Activated T-cell treated with anti-CD3 and anti-CD28 coated beads, Interleukin-2, amount 50 U/mL, for 24 hours (primary cell): ENCODE results near the gene PRPF31.
A peak's percentile ranks its signal among the peaks of the same experiment; 100 is the strongest.
"Not testable (repeated sequence)": the region's sequence is repeated elsewhere in the genome, so short reads cannot be mapped to it uniquely, and the experiment has no call there.

Experiments used
- DNase-seq: peaks from one replicate; pipeline ENCODE4 v3.0.0-alpha.2; 2020
- H3K27ac Mint-ChIP-seq: 2 replicates; pipeline ENCODE4 v1.8.0; 2020; ENCODE audit warnings: mild to moderate bottlenecking, mixed read lengths
- H3K27me3 Mint-ChIP-seq: 2 replicates; pipeline ENCODE4 v1.8.0; 2020; ENCODE audit warnings: mixed read lengths
- H3K36me3 Mint-ChIP-seq: 2 replicates; pipeline ENCODE4 v1.8.0; 2020; ENCODE audit warnings: low read depth, mixed read lengths
- H3K4me1 Mint-ChIP-seq: 2 replicates; pipeline ENCODE4 v1.8.0; 2020; ENCODE audit warnings: low read depth, mixed read lengths
- H3K4me3 Mint-ChIP-seq: 2 replicates; pipeline ENCODE4 v1.8.0; 2020; ENCODE audit warnings: mild to moderate bottlenecking, moderate library complexity, mixed read lengths
- H3K9me3 Mint-ChIP-seq: 2 replicates; pipeline ENCODE4 v1.8.0; 2020; ENCODE audit warnings: mixed read lengths

PRPF31 gene

GRCh38 chr19:54115109-54116063 is at the start of gene PRPF31, which contains the start of gene TFPT:
Gene PRPF31, plus strand, starts transcription at chr19:54115754. Its CDS starts 2,525 bp downstream, at chr19:54118279.
Gene TFPT, minus strand, starts transcription at chr19:54115657. Its CDS starts 388 bp downstream, at chr19:54115269.
- H3K36me3 Mint-ChIP-seq = peaks cover 85% of the 10 kb centered on the region
- peak within 1 kb of the TSS; percentile 91 for H3K4me3 Mint-ChIP-seq
- H3K4me1 Mint-ChIP-seq = peaks cover 33% of the 10 kb centered on the region
- DNase-seq = peak; percentile 96
- H3K27me3 Mint-ChIP-seq = no peaks in the 10 kb centered on the region
- peak within 1 kb of the TSS; percentile 99 for H3K27ac Mint-ChIP-seq
- H3K9me3 Mint-ChIP-seq = no peaks in the 10 kb centered on the region

DNA sequence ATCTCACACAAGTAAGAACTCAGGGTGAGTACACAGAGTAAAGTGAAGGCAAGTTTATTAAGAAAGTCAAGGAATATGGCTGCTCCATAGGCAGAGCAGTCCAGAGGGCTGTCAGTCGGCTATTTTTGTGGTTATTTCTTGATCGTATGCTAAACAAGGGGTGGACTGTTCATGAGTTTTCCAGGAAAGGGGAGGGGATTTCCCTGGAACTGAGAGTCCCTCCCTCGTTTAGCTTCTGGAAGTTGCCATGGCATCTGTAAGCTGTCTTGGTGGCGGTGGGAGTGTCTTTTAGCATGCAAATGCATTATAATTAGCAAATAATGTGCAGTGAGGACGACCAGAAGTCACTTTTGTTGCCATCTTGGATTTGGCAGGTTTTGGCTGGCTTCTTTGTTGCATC is 46.1 kb upstream of the PRPF31 start:
- DNase-seq = no peak
- Mint-ChIP-seq H3K4me1 (no peaks in the 10 kb centered on the region), H3K27ac (no peak overlapping the region), H3K4me3 (no peak overlapping the region), H3K27me3 (peaks cover 16% of the 10 kb centered on the region), H3K36me3 (no peaks in the 10 kb centered on the region), H3K9me3 (no peaks in the 10 kb centered on the region)

GRCh38 chr19:54073829-54074228 is 41.7 kb upstream of the PRPF31 start:
- Mint-ChIP-seq H3K27ac (no peak overlapping the region), H3K9me3 (no peaks in the 10 kb centered on the region), H3K4me1 (no peaks in the 10 kb centered on the region), H3K36me3 (no peaks in the 10 kb centered on the region), H3K4me3 (no peak overlapping the region), H3K27me3 (peaks cover 5% of the 10 kb centered on the region)
- no peak for DNase-seq

GRCh38 chr19:54074851-54075250 is 40.7 kb upstream of the PRPF31 start:
- no peak for DNase-seq
- Mint-ChIP-seq H3K4me3 (no peak overlapping the region), H3K4me1 (no peaks in the 10 kb centered on the region), H3K27ac (no peak overlapping the region), H3K27me3 (no peaks in the 10 kb centered on the region), H3K36me3 (no peaks in the 10 kb centered on the region), H3K9me3 (no peaks in the 10 kb centered on the region)

DNA sequence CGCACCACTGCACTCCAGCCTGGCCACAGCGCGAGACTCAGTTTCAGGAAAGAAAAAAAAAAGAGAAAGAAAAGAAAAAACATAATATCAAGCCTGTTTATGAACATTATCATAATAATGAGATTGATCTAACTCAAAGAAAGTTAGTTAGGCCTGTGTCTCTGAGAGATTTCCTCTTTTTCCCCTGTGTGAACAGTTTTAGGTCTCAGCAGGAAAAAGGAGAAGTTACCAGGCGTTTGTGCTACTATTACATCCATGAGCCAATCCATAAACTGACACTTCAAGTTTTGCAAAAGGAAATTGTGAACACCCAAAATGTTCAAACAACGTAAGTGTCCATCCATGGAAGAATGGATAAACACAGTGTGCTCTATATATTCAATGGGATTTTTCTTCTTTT is 38.2 kb upstream of the PRPF31 start:
- Mint-ChIP-seq H3K36me3 (no peaks in the 10 kb centered on the region), H3K27me3 (peaks cover 4% of the 10 kb centered on the region), H3K4me1 (no peaks in the 10 kb centered on the region), H3K27ac (no peak overlapping the region), H3K9me3 (peaks cover 5% of the 10 kb centered on the region), H3K4me3 (no peak overlapping the region)
- DNase-seq = no peak

DNA sequence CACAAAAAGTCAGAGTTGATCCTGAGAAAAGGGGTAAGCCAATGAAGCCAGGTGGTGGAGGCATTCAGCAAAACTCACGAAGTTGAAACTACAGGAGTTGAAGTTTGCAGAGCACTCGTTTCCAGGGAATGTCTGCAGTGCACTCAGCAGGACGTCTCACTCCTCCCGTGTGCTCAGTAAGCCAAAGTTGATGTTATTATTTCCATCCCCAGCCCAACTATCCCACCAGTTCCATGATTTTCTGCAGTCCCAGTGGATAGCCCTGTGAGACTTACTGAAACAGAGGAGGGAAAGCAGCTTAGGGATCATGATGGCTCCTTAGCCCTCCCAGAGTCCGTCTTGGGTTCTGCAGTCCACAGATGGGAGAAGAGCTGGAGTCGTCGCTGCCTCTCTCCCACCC is 34.5 kb upstream of the PRPF31 start, which contains the start of gene TARM1:
TARM1 (minus strand) TSS at position 334 of the 400 bp plus-strand sequence; CDS start at position 309, 25 bp downstream.
- H3K36me3 Mint-ChIP-seq = no peaks in the 10 kb centered on the region
- peaks cover 7% of the 10 kb centered on the region for H3K27me3 Mint-ChIP-seq
- no peak for DNase-seq
- H3K9me3 Mint-ChIP-seq = peaks cover 8% of the 10 kb centered on the region
- H3K4me1 Mint-ChIP-seq = no peaks in the 10 kb centered on the region
- H3K4me3 Mint-ChIP-seq = no peak within 1 kb of the TSS
- no peak within 1 kb of the TSS for H3K27ac Mint-ChIP-seq

GRCh38 chr19:54084410-54084809 is 31.1 kb upstream of the PRPF31 start:
- no peak overlapping the region for H3K4me3 Mint-ChIP-seq
- H3K27ac Mint-ChIP-seq = no peak overlapping the region
- H3K36me3 Mint-ChIP-seq = no peaks in the 10 kb centered on the region
- H3K4me1 Mint-ChIP-seq = no peaks in the 10 kb centered on the region
- peaks cover 8% of the 10 kb centered on the region for H3K9me3 Mint-ChIP-seq
- peaks cover 13% of the 10 kb centered on the region for H3K27me3 Mint-ChIP-seq
- no peak for DNase-seq

- H3K27ac Mint-ChIP-seq = no peak overlapping the region
- peaks cover 14% of the 10 kb centered on the region for H3K4me1 Mint-ChIP-seq
- H3K27me3 Mint-ChIP-seq = peaks cover 25% of the 10 kb centered on the region
- no peaks in the 10 kb centered on the region for H3K36me3 Mint-ChIP-seq
- no peak for DNase-seq
- H3K4me3 Mint-ChIP-seq = no peak overlapping the region
- peaks cover 4% of the 10 kb centered on the region for H3K9me3 Mint-ChIP-seq
These were observed 21.0 kb upstream of the PRPF31 start for GRCh38 chr19:54094426-54095000.

- Mint-ChIP-seq H3K9me3 (peaks cover 4% of the 10 kb centered on the region), H3K27me3 (peaks cover 24% of the 10 kb centered on the region), H3K4me1 (peaks cover 14% of the 10 kb centered on the region), H3K36me3 (no peaks in the 10 kb centered on the region), H3K27ac (no peak overlapping the region), H3K4me3 (peak overlapping the region; percentile 54)
- no peak for DNase-seq
These were observed 20.3 kb upstream of the PRPF31 start for GRCh38 chr19:54095136-54095858.

DNA sequence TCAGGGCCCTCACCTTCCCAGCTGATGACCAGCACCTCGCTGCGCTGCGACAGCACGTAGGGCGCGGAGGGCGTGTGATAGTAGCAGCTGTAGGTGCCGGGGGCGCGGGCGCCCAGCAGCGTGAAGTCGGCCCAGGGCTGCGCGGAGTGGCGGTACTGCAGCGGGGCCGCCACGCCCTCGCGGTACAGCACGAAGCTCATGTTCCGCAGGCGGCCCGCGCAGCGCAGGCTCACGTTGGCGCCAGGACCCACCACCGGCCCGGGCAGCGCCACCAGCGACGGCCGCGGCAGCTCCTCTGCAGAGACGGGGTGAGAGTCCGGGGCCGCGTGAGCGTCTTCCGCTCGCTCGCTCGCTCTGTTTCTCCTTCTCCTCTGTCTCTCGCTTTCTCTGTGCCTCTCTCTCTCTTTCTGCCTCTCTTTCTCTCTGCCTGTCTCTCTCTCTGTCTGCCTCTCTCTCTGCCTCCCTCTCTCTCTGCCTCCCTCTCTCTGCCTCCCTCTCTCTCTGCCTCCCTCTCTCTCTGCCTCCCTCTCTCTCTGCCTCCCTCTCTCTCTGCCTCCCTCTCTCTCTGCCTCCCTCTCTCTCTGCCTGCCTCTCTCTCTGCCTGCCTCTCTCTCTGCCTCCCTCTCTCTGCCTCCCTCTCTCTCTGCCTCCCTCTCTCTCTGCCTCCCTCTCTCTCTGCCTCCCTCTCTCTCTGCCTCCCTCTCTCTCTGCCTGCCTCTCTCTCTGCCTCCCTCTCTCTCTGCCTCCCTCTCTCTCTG is 19.5 kb upstream of the PRPF31 start:
- H3K9me3 Mint-ChIP-seq, H3K36me3 Mint-ChIP-seq: not testable (repeated sequence)
- peak; percentile 71 for DNase-seq
- H3K4me3 Mint-ChIP-seq = peak overlapping the region; percentile 61
- H3K4me1 Mint-ChIP-seq = peaks cover 14% of the 10 kb centered on the region
- H3K27me3 Mint-ChIP-seq = peaks cover 20% of the 10 kb centered on the region
- H3K27ac Mint-ChIP-seq = peak overlapping the region; percentile 47

GRCh38 chr19:54096617-54097106 is 18.9 kb upstream of the PRPF31 start:
- Mint-ChIP-seq H3K36me3 (no peaks in the 10 kb centered on the region), H3K27me3 (peaks cover 16% of the 10 kb centered on the region), H3K9me3 (peaks cover 4% of the 10 kb centered on the region), H3K4me1 (peaks cover 18% of the 10 kb centered on the region), H3K27ac (peak overlapping the region; percentile 62), H3K4me3 (peak overlapping the region; percentile 61)
- DNase-seq = peak; percentile 50

DNA sequence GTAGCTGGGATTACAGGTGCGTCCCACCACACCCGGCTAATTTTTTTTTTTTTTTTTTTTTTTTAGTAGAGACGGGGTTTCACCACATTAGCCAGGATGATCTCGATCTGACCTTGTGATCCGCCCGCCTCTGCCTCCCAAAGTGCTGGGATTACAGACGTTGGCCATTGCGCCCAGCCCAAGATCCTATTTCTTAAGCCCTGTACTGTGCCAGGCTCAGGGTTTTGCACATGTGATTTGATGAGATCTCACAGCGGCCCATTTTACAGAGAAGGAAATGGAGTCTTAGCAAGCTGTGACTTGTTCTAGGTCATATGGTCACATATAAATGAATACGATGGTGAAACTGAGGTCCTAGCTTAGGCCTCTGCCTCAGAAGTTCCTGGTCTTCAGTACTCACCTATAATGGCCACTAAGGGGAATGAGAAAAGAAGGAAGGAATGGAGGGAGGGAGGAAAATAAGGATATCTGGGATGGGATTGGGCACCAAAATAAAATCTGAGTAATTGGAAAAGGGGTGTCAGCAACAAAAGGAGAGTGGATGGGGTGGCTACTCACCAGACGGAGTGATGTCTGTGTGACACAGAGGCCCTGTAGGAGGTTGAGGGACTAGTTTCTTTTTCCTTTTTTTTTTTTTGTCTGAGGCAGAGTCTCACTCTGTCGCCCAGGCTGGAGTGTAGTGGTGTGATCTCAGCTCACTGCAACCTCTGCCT is 16.2 kb upstream of the PRPF31 start:
- H3K4me1 Mint-ChIP-seq = peaks cover 28% of the 10 kb centered on the region
- H3K27me3 Mint-ChIP-seq = peaks cover 7% of the 10 kb centered on the region
- no peak for DNase-seq
- peaks cover 13% of the 10 kb centered on the region for H3K36me3 Mint-ChIP-seq
- H3K4me3 Mint-ChIP-seq = no peak overlapping the region
- H3K27ac Mint-ChIP-seq = no peak overlapping the region
- H3K9me3 Mint-ChIP-seq = peaks cover 1% of the 10 kb centered on the region

DNA sequence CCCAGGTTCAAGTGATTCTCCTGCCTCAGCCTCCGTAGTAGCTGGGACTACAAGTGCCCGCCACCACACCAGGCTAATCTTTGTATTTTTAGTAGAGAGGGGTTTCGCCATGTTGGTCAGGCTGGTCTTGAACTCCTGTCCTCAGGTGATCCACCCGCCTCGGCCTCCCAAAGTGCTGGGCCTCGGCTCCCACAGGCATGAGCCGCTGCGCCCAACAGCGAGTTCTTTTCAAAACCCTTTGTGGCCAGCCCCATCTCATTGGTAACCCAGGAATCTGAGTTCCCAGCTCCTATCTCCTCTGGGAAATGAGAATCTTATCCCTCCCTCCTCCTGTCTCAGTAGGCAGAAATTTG is 15.7 kb upstream of the PRPF31 start:
- Mint-ChIP-seq H3K36me3 (peaks cover 18% of the 10 kb centered on the region), H3K4me1 (peaks cover 29% of the 10 kb centered on the region)
- H3K4me3 Mint-ChIP-seq, H3K27me3 Mint-ChIP-seq, H3K27ac Mint-ChIP-seq, DNase-seq, H3K9me3 Mint-ChIP-seq: not testable (repeated sequence)
